ENCODE measurements around the gene DDX10.

DNA sequence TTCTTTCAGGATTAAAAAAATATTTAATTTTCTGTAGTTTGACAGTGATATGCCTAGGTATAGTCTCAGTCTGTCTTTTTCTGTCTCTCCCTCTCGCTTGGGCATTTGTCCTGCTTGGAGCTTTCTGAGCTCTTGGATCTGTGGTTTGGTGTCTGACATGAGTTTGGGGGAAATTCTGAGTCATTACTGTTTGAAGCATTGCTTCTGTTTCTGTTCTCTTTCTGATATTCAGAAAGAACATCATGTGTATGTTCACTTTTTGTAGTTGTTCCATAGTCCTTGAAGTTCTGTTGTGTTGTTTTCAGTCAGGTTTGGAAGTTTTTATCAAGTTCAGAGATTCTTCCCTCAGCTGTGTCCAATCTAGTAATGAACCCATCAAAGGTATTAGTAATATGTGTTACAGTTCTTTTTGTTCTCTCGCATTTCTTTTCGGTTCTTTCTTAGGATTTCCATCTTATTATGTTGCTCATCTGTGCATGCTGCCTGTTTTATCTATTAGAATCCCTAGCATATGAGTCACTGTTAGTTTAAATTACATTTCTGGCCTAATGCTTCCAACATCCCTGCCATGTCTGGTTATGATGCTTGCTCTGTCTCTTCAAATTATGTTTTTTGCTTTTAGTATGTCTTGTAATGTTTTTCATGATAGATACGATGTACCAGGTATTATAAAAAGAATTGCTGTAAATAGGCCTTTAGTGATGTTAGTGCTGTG is 48.4 kb downstream of the DDX10 start:
- TF ChIP-seq, protein P1, sequence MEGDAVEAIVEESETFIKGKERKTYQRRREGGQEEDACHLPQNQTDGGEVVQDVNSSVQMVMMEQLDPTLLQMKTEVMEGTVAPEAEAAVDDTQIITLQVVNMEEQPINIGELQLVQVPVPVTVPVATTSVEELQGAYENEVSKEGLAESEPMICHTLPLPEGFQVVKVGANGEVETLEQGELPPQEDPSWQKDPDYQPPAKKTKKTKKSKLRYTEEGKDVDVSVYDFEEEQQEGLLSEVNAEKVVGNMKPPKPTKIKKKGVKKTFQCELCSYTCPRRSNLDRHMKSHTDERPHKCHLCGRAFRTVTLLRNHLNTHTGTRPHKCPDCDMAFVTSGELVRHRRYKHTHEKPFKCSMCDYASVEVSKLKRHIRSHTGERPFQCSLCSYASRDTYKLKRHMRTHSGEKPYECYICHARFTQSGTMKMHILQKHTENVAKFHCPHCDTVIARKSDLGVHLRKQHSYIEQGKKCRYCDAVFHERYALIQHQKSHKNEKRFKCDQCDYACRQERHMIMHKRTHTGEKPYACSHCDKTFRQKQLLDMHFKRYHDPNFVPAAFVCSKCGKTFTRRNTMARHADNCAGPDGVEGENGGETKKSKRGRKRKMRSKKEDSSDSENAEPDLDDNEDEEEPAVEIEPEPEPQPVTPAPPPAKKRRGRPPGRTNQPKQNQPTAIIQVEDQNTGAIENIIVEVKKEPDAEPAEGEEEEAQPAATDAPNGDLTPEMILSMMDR (IDR thresholded peaks at IDR 0.05), result no peak
- TF ChIP-seq ZFX (IDR thresholded peaks at IDR 0.05; ENCODE audit: borderline replicate concordance), result no peak
